GM18502 (cell line): ENCODE results near the gene GFPT2.

ENCODE experiments used
- ATAC-seq: cut with Tn5 transposase; IDR thresholded peaks from one replicate; pipeline ENCODE4 v1.9.1; 2021; ENCODE audit warnings: mild to moderate bottlenecking; ENCODE audit not compliant: unreplicated experiment, poor library complexity

The GFPT2 gene

GRCh38 chr5:180379355-180380070 lies 26.4 kb upstream of the GFPT2 start:
- no peak for ATAC-seq

DNA sequence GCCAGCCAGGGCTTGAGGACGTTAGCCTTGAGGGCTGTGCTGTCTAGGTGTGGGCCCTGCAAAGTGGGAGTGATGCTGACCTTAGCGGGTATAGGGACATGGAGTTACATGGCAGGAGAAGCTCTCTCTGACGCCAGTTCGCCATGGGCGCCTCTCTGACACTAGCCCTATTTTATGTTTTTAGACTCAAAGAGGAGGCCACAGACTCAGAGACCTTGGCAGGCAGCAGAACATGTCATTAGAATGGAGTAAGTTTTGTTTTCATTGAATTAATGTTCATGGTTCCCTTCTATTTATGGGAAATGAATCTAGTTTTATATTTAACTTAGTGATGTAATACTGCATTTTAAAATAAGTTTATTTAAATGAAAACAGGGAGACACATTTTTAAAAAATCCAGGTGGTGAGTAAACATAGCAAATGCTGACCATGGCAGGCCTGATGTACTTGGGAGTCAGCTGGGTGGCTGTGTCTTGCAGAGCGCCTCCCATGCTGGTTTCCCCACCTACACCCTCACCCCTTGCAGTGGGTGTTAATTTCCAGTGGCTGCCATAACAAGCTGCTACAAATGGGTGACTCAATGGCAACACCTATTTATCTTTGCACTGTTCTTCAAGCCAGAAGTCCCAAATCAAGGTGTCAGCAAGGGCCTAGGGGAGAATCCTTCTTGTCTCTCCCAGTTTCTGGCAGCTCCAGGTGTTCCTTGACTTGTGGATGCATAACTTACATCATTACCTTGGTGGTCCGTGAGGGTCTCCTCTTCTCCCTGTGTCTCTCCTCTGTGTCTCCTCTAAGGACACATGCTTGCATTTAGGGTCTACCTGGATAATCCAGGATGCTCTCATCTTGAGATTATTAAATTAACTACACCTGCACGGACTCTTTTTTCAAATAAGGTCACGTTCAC lies 25.6 kb upstream of the GFPT2 start:
- no peak for ATAC-seq

- no peak for ATAC-seq
Measured at GRCh38 chr5:180377556-180378197, 24.5 kb upstream of the GFPT2 start.

DNA sequence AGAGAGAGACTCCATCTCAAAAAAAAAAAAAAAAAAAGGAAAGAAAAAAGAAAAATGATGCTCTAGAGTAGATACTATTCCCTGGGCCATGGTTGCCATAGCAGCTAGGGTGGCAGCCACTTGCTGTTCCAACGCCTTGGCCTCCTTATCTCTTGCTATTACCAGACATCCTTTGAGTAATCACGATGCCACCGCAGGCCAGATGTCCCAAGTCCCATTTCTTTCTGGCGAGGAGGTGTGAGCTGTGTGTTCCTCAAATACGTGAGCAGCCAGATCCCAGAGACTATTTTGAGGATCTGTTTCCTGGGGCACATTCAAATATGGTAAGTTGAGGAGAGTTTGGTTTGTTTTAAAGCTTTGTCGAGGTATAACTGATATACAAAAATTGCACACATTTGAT lies 23.4 kb upstream of the GFPT2 start:
- no peak for ATAC-seq

DNA sequence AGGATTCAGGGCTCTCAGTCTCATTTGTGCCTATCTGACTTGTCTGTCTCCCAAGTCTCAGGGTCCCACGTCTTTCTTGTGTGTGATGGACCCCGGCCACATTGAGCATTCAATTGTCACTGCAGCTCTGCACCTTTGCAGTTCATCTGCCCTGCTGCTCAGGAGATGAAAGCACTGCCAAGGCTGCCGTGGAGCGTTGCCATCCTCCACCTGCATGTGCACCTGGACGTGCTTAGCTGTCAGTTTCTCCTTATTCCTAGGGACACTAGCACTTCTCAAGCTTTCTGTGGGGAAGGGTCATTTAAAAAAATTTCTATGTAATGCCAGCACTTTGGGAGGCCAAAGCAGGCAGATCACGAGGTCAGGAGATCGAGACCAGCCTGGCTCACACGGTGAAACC lies 22.8 kb upstream of the GFPT2 start:
- no peak for ATAC-seq

DNA sequence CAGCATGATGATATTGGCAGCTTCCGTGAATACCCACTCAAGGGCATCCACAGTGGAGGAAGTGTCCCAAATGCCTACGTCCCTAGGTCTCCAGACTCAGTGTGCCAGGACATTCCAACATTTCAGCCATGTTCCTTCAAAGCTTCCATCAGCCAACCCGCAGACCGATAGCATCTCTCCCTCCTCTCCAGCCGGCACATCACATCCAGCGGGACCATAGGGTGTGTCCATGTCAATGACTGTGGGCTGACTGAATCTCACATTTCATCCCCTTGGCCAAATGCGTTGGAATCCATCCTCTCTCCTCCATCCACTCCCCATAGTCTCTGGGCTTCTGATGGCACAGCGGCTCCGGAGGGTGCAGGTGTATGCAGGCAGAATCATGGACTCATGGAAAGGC lies 22.2 kb upstream of the GFPT2 start:
- no peak for ATAC-seq

- no peak for ATAC-seq
Measured at GRCh38 chr5:180373870-180374269, 20.7 kb upstream of the GFPT2 start.

DNA sequence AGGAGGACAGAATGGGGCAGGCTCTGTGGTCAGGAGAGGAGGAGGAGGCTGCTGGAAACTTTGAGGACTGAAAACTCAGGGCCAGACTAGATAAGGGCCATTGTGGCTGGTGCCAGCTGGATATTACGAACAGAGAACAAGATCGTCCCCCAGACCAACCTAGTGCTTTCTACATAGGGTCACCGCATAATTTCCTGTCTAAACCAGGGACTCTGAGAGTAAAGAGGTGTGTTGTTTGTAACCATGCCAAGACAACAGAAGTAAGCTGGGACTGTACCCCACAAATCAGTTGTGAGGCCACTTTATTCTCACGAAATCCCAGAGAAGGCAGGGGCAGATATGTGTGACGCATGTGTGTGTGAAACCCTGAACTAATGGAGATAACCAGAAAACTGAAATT lies 20.3 kb upstream of the GFPT2 start:
- no peak for ATAC-seq

DNA sequence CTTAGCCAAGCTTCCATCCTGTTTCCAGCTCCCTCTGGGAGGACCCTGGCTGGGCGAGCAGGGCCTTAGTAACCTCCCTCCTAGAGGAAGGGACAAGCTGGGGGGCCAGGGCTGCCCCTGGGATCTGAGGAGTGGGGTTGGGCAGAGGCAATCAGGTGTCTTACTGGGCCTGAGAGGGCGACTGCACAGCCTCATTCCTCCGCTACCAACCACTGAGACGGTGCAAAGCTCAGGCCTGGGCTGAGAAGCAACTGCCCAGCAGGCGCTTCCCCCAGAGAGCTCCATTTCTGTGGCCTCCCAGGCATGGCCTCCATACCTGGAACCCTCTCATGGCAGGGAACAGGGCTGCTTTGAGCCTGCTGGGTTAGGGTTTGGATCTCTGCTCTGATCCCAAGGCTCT lies 18.8 kb upstream of the GFPT2 start:
- no peak for ATAC-seq

DNA sequence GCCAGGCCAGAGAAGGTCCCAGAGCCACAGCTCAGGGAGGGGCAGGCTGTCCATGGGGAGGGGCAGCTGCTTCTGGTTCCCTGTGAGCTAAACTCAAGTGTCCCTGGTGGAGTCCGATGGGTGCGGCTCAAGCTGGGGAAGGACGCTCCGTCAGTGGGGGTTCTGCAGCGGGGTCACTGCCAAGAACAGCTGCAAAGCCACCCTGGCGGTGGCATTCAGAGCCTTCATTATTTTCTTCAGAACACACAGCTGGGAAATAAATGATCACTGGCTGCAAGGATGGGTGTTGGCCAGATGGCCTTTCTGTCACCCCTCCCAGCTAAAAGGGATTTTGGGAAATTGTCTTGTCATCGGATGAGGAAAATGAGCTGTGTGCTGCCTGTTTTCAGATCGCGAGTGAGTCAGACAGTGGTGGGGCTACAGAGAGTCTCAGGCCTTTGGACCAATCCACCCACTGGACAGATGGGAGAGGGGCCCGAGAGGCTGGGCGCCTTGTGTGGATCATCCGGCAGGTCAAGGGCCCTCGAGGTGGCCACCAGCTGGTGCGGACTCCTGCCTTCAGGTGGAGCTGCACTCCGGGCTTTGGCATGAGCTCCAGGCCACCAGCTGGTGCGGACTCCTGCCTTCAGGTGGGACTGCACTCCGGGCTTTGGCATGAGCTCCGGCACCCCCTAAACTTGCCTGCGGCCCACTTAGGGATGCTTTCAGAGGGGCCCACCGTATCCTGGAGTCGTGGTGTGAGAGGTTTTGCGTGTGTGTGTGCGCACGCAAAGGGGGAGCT lies 17.9 kb upstream of the GFPT2 start:
- ATAC-seq: no peak

DNA sequence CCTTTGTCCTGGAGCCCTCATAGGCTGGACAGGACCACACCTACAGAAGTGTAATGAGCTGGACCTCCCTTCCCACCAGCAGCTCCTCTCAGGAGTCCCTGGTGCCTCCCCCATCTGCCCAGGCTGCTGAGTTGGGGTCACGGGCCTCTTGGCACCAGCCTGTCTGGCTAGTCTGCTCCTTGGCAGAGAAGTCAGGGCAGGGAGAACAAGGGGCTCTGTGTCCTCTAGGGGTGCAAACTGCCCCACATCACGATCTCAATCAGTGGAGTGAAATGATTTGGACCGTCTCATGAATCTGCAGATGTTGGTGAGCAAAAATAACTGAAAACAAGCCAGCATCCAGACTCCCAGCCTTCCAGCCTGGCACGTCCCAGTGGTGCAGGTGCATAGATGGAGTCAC lies 14.9 kb upstream of the GFPT2 start:
- no peak for ATAC-seq

GRCh38 chr5:180367300-180367699 lies 14.2 kb upstream of the GFPT2 start:
- ATAC-seq: no peak

- no peak for ATAC-seq
Measured at GRCh38 chr5:180366326-180366725, 13.2 kb upstream of the GFPT2 start.

DNA sequence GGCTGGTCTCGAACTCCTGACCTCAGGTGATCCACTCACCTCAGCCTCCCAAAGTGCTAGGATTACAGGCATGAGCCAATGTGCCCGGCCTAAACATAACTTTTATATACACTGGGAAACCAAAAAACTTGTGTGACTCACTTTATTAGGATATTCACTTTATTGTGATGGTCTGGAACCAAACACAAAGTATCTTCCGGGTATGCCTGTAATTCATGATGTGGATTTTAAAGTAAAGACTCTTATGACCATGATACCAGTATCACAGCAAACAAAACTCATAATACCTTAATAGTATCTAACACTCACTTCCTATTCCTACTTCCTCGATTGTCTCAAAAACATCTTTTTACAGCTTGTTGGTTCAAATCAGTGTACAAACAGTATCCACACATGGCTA lies 12.7 kb upstream of the GFPT2 start:
- no peak for ATAC-seq

- ATAC-seq: no peak
Measured at GRCh38 chr5:180364306-180364856, 11.2 kb upstream of the GFPT2 start.

DNA sequence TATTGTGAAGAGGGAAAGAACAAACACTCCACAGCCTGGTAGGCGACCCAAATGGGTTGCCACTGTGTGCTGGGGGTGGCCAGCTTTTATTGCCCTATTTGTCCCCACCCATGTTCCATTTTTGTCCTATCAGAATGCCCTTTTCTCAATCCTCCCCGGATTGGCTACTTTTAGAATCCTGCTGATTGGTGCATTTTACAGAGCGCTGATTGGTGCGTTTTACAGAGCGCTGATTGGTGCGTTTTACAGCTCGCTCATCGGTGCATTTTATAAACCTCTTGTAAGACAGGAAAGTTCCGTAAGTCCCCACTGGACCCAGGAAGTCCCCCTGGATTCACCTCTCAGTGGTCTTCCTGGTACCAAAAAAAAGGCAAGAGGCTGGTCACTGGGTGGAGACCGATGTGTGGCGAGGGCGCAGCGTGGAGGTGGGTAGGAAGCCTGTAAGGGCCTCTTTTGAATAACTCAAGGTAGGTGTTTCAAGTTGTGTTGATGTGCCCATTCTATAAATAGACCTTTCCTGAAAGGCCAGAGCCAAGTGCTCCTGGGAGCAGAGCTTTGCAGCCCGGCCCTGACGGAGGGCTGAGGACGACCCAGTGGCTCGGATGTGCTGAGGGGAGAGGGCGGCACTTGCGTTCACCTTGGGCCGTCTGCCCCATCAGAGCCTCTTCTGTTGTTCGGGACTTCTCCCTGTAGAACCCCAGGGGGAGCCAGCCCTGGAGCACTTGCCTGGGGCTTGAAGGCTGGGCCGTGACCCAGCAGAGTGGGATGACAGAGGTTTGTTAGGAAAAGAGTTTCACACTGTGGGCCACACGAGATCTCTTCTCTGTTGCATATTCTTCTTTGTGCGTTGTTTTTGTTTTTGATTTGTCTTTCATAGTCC lies 7.2 kb upstream of the GFPT2 start:
- ATAC-seq: no peak

DNA sequence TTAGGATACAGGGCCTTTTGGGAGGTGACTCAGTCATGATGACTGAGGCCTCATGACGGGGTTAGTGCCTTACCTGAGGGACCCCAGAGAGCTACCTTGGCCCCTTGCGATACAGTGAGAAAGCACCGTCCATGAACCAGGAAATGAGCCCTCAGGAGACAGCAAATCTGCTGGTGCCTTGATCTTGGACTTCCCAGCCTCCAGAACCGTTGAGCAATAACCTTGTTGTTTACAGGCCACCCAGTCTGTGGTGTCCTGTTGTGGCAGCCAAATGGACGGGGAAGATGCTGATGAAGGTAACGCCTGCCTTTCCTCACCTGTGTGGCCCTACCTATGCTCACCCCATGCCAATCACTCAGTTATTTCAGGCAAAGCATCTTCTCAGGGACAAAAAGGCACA lies 5.6 kb upstream of the GFPT2 start:
- no peak for ATAC-seq

DNA sequence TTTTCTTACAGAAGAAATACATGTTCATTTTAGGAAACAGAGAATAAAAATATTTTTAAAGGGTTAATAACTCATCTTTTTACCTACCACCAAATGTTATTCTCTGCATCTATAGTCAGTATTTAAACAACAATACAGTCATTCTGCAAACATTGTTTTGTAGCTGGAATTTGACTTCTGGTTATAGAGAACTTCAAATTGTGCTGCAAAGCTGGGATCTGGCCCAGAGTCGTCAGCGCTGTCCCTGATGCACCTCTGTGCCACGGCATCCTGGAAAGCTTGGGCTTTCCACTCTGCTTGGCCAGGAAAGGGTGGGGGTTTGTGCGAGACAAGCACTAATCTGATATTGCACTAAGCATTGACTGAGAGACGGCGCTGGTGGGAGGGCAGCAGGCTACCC lies 5.0 kb upstream of the GFPT2 start:
- no peak for ATAC-seq

DNA sequence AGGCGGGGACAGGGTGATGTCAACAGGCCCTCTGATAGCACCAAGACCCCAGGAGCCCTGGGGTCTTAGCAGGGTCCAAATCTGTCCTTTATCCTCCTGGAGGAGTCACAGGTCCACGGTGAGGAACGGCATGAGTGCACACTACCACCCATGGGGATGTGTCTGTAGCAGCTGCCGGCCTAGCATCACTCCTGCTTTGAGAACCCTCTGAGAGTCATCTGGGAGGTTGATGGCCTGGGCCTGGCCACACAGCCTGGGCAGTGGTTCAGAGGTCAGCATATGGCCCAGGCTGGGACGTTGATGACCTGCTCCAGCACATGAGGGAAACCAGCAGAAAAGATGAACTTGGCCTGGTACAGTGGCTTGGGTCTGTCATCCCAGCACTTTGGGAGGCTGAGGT lies 1.8 kb upstream of the GFPT2 start:
- ATAC-seq: no peak
